Fibroblast of mammary gland (primary cell): Measurements from ENCODE around the gene TCFL5.

ENCODE experiments used
- DNase-seq: peaks from one replicate; pipeline ENCODE4 v3.0.0-alpha.2; 2010; ENCODE audit warnings: low read depth
- H3K4me3 ChIP-seq: 2 replicates; pipeline ENCODE4 v1.5.1; 2011; ENCODE audit warnings: low read depth, mild to moderate bottlenecking, low read length, moderate library complexity; ENCODE audit not compliant: control insufficient read depth
- TF ChIP-seq, protein P1 (sequence below): conservative IDR thresholded peaks from 2 replicates; pipeline ENCODE4 v1.5.1; 2011; ENCODE audit warnings: low read depth, low read length, inconsistent platforms; ENCODE audit not compliant: control insufficient read depth, insufficient read depth

The TCFL5 gene

DNA sequence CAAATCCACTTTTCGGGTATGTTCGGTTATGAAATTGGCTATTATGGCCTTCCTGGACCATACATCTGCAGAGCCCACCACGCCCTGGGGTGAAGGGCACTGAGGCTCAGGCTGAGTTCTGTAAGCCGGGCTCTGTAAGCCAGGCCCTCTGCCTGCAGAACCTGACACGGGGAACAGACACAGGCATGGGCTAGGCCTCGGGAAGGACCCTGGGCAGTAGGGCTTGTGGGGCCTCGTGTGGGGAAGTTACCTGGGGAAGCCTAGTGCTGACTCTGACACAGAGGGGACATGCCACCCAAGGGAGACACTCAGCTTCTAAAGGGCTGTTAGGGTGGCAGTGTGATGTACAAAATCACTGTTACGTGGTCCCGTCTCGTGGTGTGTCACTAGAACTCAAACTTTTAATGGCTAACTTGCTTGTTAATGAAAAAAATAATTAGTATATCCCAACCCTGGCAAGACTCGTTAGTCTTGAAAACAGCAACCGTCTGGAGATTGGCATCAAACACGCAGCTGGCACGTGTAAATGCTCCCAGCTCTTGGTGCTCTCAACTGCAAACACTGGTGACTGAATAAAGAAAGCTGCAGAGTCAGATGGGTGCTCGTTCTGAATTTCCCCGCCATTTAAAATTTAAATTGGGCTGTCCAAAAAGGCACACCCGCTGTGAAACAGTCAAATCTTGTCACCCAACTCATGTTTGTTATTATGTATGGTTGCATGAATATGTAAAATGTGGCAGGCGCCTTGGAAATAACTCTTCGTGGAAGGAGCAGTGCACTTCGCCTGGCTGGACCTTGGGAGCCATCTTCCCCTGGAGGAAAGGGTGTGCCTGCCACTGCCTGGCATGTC is 23.6 kb upstream of the TCFL5 start:
- TF ChIP-seq, protein P1, sequence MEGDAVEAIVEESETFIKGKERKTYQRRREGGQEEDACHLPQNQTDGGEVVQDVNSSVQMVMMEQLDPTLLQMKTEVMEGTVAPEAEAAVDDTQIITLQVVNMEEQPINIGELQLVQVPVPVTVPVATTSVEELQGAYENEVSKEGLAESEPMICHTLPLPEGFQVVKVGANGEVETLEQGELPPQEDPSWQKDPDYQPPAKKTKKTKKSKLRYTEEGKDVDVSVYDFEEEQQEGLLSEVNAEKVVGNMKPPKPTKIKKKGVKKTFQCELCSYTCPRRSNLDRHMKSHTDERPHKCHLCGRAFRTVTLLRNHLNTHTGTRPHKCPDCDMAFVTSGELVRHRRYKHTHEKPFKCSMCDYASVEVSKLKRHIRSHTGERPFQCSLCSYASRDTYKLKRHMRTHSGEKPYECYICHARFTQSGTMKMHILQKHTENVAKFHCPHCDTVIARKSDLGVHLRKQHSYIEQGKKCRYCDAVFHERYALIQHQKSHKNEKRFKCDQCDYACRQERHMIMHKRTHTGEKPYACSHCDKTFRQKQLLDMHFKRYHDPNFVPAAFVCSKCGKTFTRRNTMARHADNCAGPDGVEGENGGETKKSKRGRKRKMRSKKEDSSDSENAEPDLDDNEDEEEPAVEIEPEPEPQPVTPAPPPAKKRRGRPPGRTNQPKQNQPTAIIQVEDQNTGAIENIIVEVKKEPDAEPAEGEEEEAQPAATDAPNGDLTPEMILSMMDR, result no peak

DNA sequence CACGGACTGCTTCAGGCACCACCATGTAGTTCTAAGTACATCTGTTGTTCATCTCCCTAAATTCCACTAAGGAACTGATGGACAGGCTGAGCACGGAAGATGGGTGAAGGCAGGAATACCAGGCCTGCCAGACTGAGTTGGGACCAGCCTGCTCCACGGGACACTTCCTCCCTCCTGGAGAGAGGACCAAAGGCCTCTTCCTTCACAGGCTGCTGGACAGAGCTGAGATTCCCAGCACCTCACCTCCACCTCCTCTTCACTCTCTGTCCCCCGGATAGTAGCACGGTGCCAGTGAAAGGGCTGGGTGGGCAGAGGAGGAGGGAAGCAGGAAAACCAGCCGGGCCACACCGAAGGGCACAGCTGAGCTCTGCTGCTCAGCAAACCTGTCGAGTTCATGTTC is 22.9 kb upstream of the TCFL5 start:
- TF ChIP-seq, protein P1, result no peak
- no peak overlapping the region for H3K4me3 ChIP-seq
- no peak for DNase-seq

More for the DNA sequence above, 23.6 kb upstream of the TCFL5 start:
- H3K4me3 ChIP-seq, result no peak overlapping the region
- no peak for DNase-seq

DNA sequence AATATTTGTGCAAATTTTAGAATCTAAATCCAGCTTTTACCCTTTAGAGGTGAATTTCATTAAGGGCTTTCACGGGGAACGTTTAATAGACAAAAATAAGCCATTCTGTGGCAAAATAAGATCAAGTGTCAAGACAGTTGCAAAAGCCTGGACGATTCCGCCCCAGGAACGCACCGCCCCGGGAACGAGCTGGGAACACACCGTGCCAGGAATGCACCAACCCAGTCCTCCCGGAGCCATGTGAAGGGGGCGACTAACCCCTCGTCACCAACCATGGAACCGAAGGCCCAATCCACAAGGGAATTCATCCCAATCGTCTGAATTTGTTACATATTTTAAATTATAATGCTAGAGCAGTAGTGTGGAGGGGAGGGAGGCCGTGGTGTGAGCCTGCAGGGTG is 20.8 kb upstream of the TCFL5 start:
- DNase-seq, result no peak
- H3K4me3 ChIP-seq, result no peak overlapping the region
- TF ChIP-seq, protein P1, result no peak

DNA sequence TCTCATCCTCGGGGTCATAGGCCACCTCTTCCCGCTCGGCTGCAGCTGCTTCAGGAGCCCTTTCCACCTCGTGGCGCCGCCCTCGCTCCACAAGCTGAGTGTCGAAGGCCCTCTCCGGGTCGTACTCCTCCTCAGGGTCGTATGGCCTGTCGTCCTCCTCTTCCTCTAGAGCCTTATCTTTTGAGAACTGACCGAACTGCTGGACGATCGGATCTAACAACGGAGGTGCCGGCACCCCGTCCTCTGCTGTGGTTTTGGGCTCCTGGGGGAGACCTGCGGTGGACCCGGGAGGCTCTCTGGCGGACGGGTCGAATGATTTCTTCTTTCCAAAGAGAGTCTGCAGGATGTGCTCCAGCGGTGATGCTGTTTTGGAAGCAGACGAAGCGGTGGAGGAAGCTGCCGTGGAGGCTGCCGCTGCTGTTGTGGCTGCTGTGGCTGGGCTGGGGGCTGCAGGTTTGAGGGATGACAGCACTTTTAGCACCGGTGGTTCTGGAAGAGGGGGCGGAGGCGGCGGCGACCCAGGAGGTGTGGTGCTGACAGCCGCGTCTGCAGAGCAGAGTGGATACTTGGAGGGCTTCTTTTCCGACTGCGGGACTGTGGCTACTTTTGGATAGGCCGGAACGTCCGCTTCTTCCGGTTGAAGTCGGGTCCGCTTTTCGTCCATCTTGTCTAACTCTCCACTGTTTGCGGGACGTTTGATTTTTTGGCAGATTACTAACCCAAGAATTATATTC is 20.2 kb upstream of the TCFL5 start:
- no peak for DNase-seq
- no peak overlapping the region for H3K4me3 ChIP-seq
- TF ChIP-seq, protein P1, result no peak

DNA sequence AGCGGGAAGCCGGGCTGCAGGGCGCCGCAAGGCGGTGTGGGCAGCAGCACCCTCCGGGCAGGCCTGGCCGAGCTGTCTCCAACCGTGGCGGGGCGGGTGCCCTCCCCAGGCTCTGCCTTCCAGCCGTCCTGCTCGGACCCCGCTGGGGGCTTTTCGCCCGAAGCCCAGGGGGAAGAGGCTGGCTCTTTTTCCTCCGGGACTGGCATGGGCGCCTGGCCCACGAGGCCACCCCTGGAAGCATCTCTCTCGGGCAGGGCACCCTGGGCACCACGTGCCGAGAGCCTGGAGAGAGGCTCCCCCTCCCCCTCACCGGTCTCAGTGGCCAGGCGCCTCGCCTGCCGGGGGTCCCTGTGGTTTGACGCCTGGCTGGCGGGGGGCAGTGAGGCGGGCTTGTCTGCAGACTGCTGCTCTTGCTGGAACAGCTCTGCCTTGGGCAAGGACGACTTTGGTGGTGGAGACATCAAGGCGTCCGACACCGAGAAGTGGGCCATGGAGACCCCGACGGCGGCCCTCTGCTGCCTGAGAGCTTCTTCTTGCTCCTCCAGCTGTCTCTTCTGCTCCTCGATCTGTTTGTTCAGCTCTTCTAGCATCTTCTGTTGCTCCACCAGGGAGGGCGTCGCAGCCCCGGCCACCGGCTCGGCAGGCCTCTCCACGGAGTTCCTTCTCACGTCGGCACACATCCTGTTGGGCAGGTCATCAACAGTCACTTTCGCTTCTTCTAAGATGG is 19.5 kb upstream of the TCFL5 start:
- TF ChIP-seq, protein P1, result no peak
- DNase-seq, result no peak
- H3K4me3 ChIP-seq, result no peak overlapping the region

DNA sequence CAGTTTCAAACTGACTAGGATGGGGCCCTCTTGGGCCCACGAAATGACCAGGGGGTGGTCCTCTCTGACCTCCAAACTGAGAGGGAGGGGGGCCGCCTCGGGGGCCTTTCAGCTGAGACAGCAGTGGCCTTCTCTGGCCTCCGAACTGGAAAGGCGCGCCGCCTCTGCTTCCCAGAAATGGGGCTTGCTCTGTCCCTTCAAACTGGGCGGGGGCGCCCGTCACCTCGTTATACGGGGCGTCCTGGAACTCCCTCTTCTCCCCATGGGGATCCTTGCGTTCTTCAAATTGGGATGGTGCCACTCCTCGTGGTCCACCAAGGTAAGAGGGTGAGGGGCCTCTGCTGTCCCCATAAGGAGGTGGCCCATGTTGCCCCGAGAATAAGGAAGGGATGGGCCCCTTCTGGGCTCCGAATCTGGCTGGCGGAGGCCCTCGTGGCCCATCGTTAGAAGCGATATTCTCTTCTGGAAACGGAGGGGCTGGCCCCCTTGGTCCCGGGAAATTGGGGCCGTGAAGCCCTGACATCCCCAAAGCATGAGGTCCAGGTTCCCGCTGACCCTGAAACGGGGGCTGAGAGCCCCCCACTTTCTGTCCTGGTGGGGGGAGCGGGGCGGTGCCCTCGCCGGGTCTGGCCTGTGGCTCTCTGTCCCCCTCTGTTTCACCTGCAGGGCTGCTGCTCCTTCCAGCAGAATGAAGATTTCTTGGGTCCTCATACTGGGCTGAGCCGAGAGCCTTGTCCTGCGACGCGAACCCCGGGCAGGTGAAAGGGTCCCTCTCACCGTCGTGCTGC is 18.7 kb upstream of the TCFL5 start:
- TF ChIP-seq, protein P1, result no peak
- DNase-seq, result no peak
- no peak overlapping the region for H3K4me3 ChIP-seq
